Hypothalamus (tissue), 51 donors: ENCODE measurements around the gene PTPN11.

Experiments
- DNase-seq, 51 donors: peaks; one replicate each; lab custom pipeline; 2025; lab: John Stamatoyannopoulos, UW

The PTPN11 gene

GRCh38 chr12:112535637-112536366 lies 117.1 kb downstream of the PTPN11 start:
- DNase-seq: no peak

GRCh38 chr12:112536367-112536730 lies 117.6 kb downstream of the PTPN11 start:
- DNase-seq: no peak

GRCh38 chr12:112537710-112538396 lies 119.1 kb downstream of the PTPN11 start:
- no peak for DNase-seq

GRCh38 chr12:112538740-112539139 lies 120.0 kb downstream of the PTPN11 start:
- no peak for DNase-seq

- DNase-seq: no peak
These were observed 120.5 kb downstream of the PTPN11 start for GRCh38 chr12:112539221-112539620.

- no peak for DNase-seq
These were observed 121.3 kb downstream of the PTPN11 start for GRCh38 chr12:112540021-112540420.

GRCh38 chr12:112543751-112544150 lies 125.0 kb downstream of the PTPN11 start:
- peak in 21 of 51 donors; percentile 0 to 71 (median 13) for DNase-seq

GRCh38 chr12:112546339-112546738 lies 127.6 kb downstream of the PTPN11 start:
- no peak for DNase-seq

GRCh38 chr12:112546996-112547395 lies 128.2 kb downstream of the PTPN11 start:
- no peak for DNase-seq

GRCh38 chr12:112549031-112549430 lies 130.3 kb downstream of the PTPN11 start:
- DNase-seq: no peak

GRCh38 chr12:112551681-112552080 lies 132.9 kb downstream of the PTPN11 start:
- DNase-seq: no peak

GRCh38 chr12:112555621-112556233 lies 137.0 kb downstream of the PTPN11 start:
- no peak for DNase-seq

GRCh38 chr12:112557951-112558630 lies 139.3 kb downstream of the PTPN11 start:
- DNase-seq: peak in 11 of 51 donors; percentile 1 to 38 (median 12)
